SK-N-SH (cell line): ENCODE measurements around the gene RNF149.

Source experiments
- EP300 ChIP-seq, 2 experiments: IDR thresholded peaks; 2 replicates each; pipeline versions ENCODE4 v1.4.0 to v1.6.1; 2012; ENCODE audit warnings: borderline replicate concordance in 1 of 2, low read depth in 1 of 2, low read length in 1 of 2
- NFIC ChIP-seq: IDR thresholded peaks from 2 replicates; pipeline ENCODE4 v1.4.0; 2012; ENCODE audit warnings: borderline replicate concordance
- POLR2AphosphoS5 ChIP-seq: IDR thresholded peaks from 2 replicates; pipeline ENCODE4 v1.6.1; 2012; ENCODE audit warnings: low read depth, low read length
- REST ChIP-seq: IDR thresholded peaks from 2 replicates; pipeline ENCODE4 v1.6.1; 2012; ENCODE audit warnings: mild to moderate bottlenecking, low read depth, low read length, moderate library complexity
- RFX5 ChIP-seq: IDR thresholded peaks from 2 replicates; pipeline ENCODE4 v1.6.1; 2012; ENCODE audit warnings: mild to moderate bottlenecking, improper control_type of control experiment, low read length
- RXRA ChIP-seq: IDR thresholded peaks from 2 replicates; pipeline ENCODE4 v1.4.0; 2012; ENCODE audit warnings: low read depth, mild to moderate bottlenecking, borderline replicate concordance
- SIN3A ChIP-seq: IDR thresholded peaks from 2 replicates; pipeline ENCODE4 v1.6.1; 2012; ENCODE audit warnings: low read depth, mild to moderate bottlenecking, low read length, moderate library complexity, borderline replicate concordance
- SMC3 ChIP-seq: IDR thresholded peaks from 2 replicates; pipeline ENCODE4 v1.6.1; 2012; ENCODE audit warnings: low read depth, low read length, improper control_type of control experiment
- TAF1 ChIP-seq: IDR thresholded peaks from 2 replicates; pipeline ENCODE4 v1.6.1; 2012; ENCODE audit warnings: low read depth, mild to moderate bottlenecking, low read length, moderate library complexity, borderline replicate concordance
- TF ChIP-seq, protein P1 (sequence below): fragments of 200-600 bp; sonication (generic); IDR thresholded peaks from 2 replicates; pipeline ENCODE4 v1.6.1; 2017; ENCODE audit warnings: antibody characterized with exemption, mild to moderate bottlenecking, moderate library complexity
- TF ChIP-seq, protein P2 (sequence below): IDR thresholded peaks from 2 replicates; pipeline ENCODE4 v1.4.0; 2012; ENCODE audit warnings: low read depth
- TF ChIP-seq, protein P3 (sequence below): fragments of 150-350 bp; IDR thresholded peaks from 2 replicates; pipeline ENCODE4 v1.6.1; 2016; ENCODE audit warnings: mild to moderate bottlenecking, low read depth, low read length

GRCh38 chr2:101305492-101306078 is 2.9 kb downstream of the RNF149 start:
- TF ChIP-seq, protein P1, sequence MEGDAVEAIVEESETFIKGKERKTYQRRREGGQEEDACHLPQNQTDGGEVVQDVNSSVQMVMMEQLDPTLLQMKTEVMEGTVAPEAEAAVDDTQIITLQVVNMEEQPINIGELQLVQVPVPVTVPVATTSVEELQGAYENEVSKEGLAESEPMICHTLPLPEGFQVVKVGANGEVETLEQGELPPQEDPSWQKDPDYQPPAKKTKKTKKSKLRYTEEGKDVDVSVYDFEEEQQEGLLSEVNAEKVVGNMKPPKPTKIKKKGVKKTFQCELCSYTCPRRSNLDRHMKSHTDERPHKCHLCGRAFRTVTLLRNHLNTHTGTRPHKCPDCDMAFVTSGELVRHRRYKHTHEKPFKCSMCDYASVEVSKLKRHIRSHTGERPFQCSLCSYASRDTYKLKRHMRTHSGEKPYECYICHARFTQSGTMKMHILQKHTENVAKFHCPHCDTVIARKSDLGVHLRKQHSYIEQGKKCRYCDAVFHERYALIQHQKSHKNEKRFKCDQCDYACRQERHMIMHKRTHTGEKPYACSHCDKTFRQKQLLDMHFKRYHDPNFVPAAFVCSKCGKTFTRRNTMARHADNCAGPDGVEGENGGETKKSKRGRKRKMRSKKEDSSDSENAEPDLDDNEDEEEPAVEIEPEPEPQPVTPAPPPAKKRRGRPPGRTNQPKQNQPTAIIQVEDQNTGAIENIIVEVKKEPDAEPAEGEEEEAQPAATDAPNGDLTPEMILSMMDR: no peak
- TF ChIP-seq NFIC: no peak
- no peak for TF ChIP-seq RXRA
- TF ChIP-seq, protein P2, sequence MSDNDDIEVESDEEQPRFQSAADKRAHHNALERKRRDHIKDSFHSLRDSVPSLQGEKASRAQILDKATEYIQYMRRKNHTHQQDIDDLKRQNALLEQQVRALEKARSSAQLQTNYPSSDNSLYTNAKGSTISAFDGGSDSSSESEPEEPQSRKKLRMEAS: no peak
- TF ChIP-seq REST: no peak
- TF ChIP-seq POLR2AphosphoS5: no peak
- TF ChIP-seq SMC3: no peak
- TF ChIP-seq, protein P3, sequence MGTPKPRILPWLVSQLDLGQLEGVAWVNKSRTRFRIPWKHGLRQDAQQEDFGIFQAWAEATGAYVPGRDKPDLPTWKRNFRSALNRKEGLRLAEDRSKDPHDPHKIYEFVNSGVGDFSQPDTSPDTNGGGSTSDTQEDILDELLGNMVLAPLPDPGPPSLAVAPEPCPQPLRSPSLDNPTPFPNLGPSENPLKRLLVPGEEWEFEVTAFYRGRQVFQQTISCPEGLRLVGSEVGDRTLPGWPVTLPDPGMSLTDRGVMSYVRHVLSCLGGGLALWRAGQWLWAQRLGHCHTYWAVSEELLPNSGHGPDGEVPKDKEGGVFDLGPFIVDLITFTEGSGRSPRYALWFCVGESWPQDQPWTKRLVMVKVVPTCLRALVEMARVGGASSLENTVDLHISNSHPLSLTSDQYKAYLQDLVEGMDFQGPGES: no peak
- no peak for TF ChIP-seq EP300 (IDR thresholded peaks at IDR 0.05; ENCODE audit: borderline replicate concordance in 1 of 2, low read depth in 1 of 2, low read length in 1 of 2)
- TF ChIP-seq TAF1: no peak
- no peak for TF ChIP-seq RFX5
- no peak for TF ChIP-seq SIN3A
